GM21447 (cell line): ENCODE results near the gene COX17.

Source experiments
- ATAC-seq: cut with Tn5 transposase; IDR thresholded peaks from one replicate; pipeline ENCODE4 v1.9.1; 2021; ENCODE audit not compliant: unreplicated experiment

COX17 gene

GRCh38 chr3:119675188-119675874, 1.9 kb downstream of the COX17 start:
- no peak for ATAC-seq

- ATAC-seq: no peak
These were observed 3.3 kb downstream of the COX17 start for GRCh38 chr3:119673875-119674274.

GRCh38 chr3:119672776-119673175, 4.4 kb downstream of the COX17 start:
- ATAC-seq: no peak

GRCh38 chr3:119669906-119670570, 7.2 kb downstream of the COX17 start:
- no peak for ATAC-seq

GRCh38 chr3:119665954-119666559, 11.1 kb downstream of the COX17 start:
- ATAC-seq: no peak

GRCh38 chr3:119664850-119665379, 12.3 kb downstream of the COX17 start:
- ATAC-seq: no peak

GRCh38 chr3:119664370-119664769, 12.8 kb downstream of the COX17 start:
- ATAC-seq: no peak

GRCh38 chr3:119663885-119664284, 13.3 kb downstream of the COX17 start:
- ATAC-seq: no peak

- ATAC-seq: no peak
These were observed 14.4 kb downstream of the COX17 start for GRCh38 chr3:119662604-119663373.

GRCh38 chr3:119660474-119661440, 16.4 kb downstream of the COX17 start, which contains the start of gene POPDC2:
POPDC2 (minus strand) TSS chr3:119660589; CDS start chr3:119660423, 166 bp downstream.
- ATAC-seq: no peak

- ATAC-seq: no peak
These were observed 17.5 kb downstream of the COX17 start for GRCh38 chr3:119659606-119660291.

- ATAC-seq: no peak
These were observed 18.2 kb downstream of the COX17 start for GRCh38 chr3:119658994-119659393.

- no peak for ATAC-seq
These were observed 19.1 kb downstream of the COX17 start for GRCh38 chr3:119657887-119658702.

- ATAC-seq: no peak
These were observed 23.3 kb downstream of the COX17 start for GRCh38 chr3:119653876-119654275.

- ATAC-seq: no peak
These were observed 24.7 kb downstream of the COX17 start for GRCh38 chr3:119652306-119653033.

- no peak for ATAC-seq
These were observed 27.4 kb downstream of the COX17 start for GRCh38 chr3:119649761-119650160.

GRCh38 chr3:119647843-119648575, 29.2 kb downstream of the COX17 start:
- ATAC-seq: no peak
